Fibroblast of skin of right quadriceps (primary cell): ENCODE results near the gene DRC7.
"Not testable (repeated sequence)": the region's sequence is repeated elsewhere in the genome, so short reads cannot be mapped to it uniquely, and the experiment has no call there.

ENCODE experiments used
- DNase-seq: peaks from one replicate; pipeline ENCODE4 v3.0.0-alpha.2; 2013

DRC7 gene

GRCh38 chr16:57721356-57722209, 27.0 kb downstream of the DRC7 start:
- no peak for DNase-seq

GRCh38 chr16:57722210-57722499, 27.5 kb downstream of the DRC7 start:
- DNase-seq, result no peak

- DNase-seq, result no peak
Measured at GRCh38 chr16:57722651-57723050, 28.0 kb downstream of the DRC7 start.

- no peak for DNase-seq
Measured at GRCh38 chr16:57723170-57723569, 28.6 kb downstream of the DRC7 start.

- no peak for DNase-seq
Measured at GRCh38 chr16:57724531-57724930, 29.9 kb downstream of the DRC7 start.

GRCh38 chr16:57725151-57725550, 30.5 kb downstream of the DRC7 start:
- DNase-seq, result no peak

- no peak for DNase-seq
Measured at GRCh38 chr16:57725554-57725953, 30.9 kb downstream of the DRC7 start.

GRCh38 chr16:57725976-57726375, 31.4 kb downstream of the DRC7 start:
- no peak for DNase-seq

GRCh38 chr16:57726433-57726947, 31.9 kb downstream of the DRC7 start:
- no peak for DNase-seq

- DNase-seq, result no peak
Measured at GRCh38 chr16:57727610-57728009, 33.0 kb downstream of the DRC7 start.

GRCh38 chr16:57728336-57729181, 34.0 kb downstream of the DRC7 start:
- no peak for DNase-seq

GRCh38 chr16:57729182-57729484, 34.5 kb downstream of the DRC7 start:
- DNase-seq, result no peak

- DNase-seq, result not testable (repeated sequence)
Measured at GRCh38 chr16:57729852-57730251, 35.2 kb downstream of the DRC7 start.

GRCh38 chr16:57730771-57731730, 36.4 kb downstream of the DRC7 start:
- no peak for DNase-seq

- DNase-seq, result peak; percentile 48
Measured at GRCh38 chr16:57732037-57732436, 37.4 kb downstream of the DRC7 start.

- no peak for DNase-seq
Measured at GRCh38 chr16:57732714-57733113, 38.1 kb downstream of the DRC7 start.

GRCh38 chr16:57734308-57734924, 39.8 kb downstream of the DRC7 start:
- DNase-seq, result no peak

- peak; percentile 100 for DNase-seq
Measured at GRCh38 chr16:57734925-57735754, 40.5 kb downstream of the DRC7 start.

GRCh38 chr16:57735755-57736418, 41.3 kb downstream of the DRC7 start, which contains the start of gene KATNB1:
Gene KATNB1 (plus strand): TSS chr16:57735770. CDS start chr16:57737244, 1,474 bp downstream.
- DNase-seq, result peak; percentile 6

GRCh38 chr16:57736419-57737351, 42.1 kb downstream of the DRC7 start:
- DNase-seq, result peak; percentile 66
